SU-DHL-6 (cell line): ENCODE data around the gene GBP5.

Experiments
- CTCF ChIP-seq: fragments of 200-600 bp; sonication (generic); IDR thresholded peaks from one replicate; pipeline ENCODE4 v1.5.1; 2017; ENCODE audit warnings: antibody characterized with exemption, mild to moderate bottlenecking, low read length, moderate library complexity; ENCODE audit not compliant: insufficient read depth, poor library complexity, severe bottlenecking
- EZH2phosphoT487 ChIP-seq: fragments of 200-600 bp; sonication (generic), shearing (Covaris generic); conservative IDR thresholded peaks from 2 replicates; pipeline ENCODE4 v1.6.1; 2018; ENCODE audit warnings: mild to moderate bottlenecking, antibody characterized with exemption, low read length, moderate library complexity, mixed read lengths

- no peak for TF ChIP-seq CTCF
- TF ChIP-seq EZH2phosphoT487, result no peak
Measured at GRCh38 chr1:89302697-89303332, 30.2 kb upstream of the GBP5 start.
